HG03175 (cell line): Measurements from ENCODE around the gene TET2.
A peak's percentile ranks its signal among the peaks of the same experiment; 100 is the strongest.

Experiments
- ATAC-seq: cut with Tn5 transposase; IDR thresholded peaks from one replicate; pipeline ENCODE4 v1.9.1; 2021; ENCODE audit warnings: mild to moderate bottlenecking, moderate library complexity; ENCODE audit not compliant: unreplicated experiment

The TET2 gene

GRCh38 chr4:105230287-105230686 lies 83.6 kb downstream of the TET2 start:
- no peak for ATAC-seq

GRCh38 chr4:105232374-105232773 lies 85.7 kb downstream of the TET2 start:
- ATAC-seq = no peak

GRCh38 chr4:105234582-105234981 lies 87.9 kb downstream of the TET2 start:
- no peak for ATAC-seq

- peak; percentile 72 for ATAC-seq
Measured at GRCh38 chr4:105236202-105236915, 89.7 kb downstream of the TET2 start.

- ATAC-seq = peak; percentile 42
Measured at GRCh38 chr4:105236916-105237311, 90.2 kb downstream of the TET2 start.

- no peak for ATAC-seq
Measured at GRCh38 chr4:105240037-105240436, 93.4 kb downstream of the TET2 start.

GRCh38 chr4:105241451-105241850 lies 94.8 kb downstream of the TET2 start:
- no peak for ATAC-seq

GRCh38 chr4:105243446-105243845 lies 96.8 kb downstream of the TET2 start:
- ATAC-seq = no peak

- ATAC-seq = no peak
Measured at GRCh38 chr4:105246712-105247111, 100.0 kb downstream of the TET2 start.

- ATAC-seq = no peak
Measured at GRCh38 chr4:105248613-105249012, 101.9 kb downstream of the TET2 start.

- ATAC-seq = no peak
Measured at GRCh38 chr4:105257817-105258495, 111.3 kb downstream of the TET2 start.

- no peak for ATAC-seq
Measured at GRCh38 chr4:105265689-105266088, 119.0 kb downstream of the TET2 start.

GRCh38 chr4:105267280-105267679 lies 120.6 kb downstream of the TET2 start:
- ATAC-seq = no peak

GRCh38 chr4:105272002-105272401 lies 125.3 kb downstream of the TET2 start:
- no peak for ATAC-seq

- no peak for ATAC-seq
Measured at GRCh38 chr4:105273230-105273629, 126.6 kb downstream of the TET2 start.

- ATAC-seq = no peak
Measured at GRCh38 chr4:105274090-105274489, 127.4 kb downstream of the TET2 start.

GRCh38 chr4:105274504-105274903 lies 127.8 kb downstream of the TET2 start:
- no peak for ATAC-seq

- no peak for ATAC-seq
Measured at GRCh38 chr4:105276361-105277104, 129.9 kb downstream of the TET2 start.

- no peak for ATAC-seq
Measured at GRCh38 chr4:105277702-105278101, 131.0 kb downstream of the TET2 start.

GRCh38 chr4:105279314-105279713 lies 132.6 kb downstream of the TET2 start:
- ATAC-seq = no peak

GRCh38 chr4:105280338-105281123 lies 133.9 kb downstream of the TET2 start:
- ATAC-seq = no peak
